Measurements from ENCODE around the gene PPM1H.
"Not testable (repeated sequence)": the region's sequence is repeated elsewhere in the genome, so short reads cannot be mapped to it uniquely, and the experiment has no call there.

PPM1H gene

GRCh38 chr12:62943779-62944395, 8.9 kb upstream of the PPM1H start:
- DNase-seq: no peak

- DNase-seq: not testable (repeated sequence)
Measured at GRCh38 chr12:62942316-62942715, 7.4 kb upstream of the PPM1H start.

GRCh38 chr12:62934239-62934798, 631 bp downstream of the PPM1H start:
- no peak for DNase-seq

- DNase-seq: no peak
Measured at GRCh38 chr12:62933602-62934238, 1.2 kb downstream of the PPM1H start.

GRCh38 chr12:62933220-62933601, 1.7 kb downstream of the PPM1H start:
- no peak for DNase-seq

GRCh38 chr12:62931477-62931876, 3.5 kb downstream of the PPM1H start:
- peak; percentile 59 for DNase-seq

GRCh38 chr12:62930546-62931425, 4.2 kb downstream of the PPM1H start:
- no peak for DNase-seq

GRCh38 chr12:62928632-62929031, 6.3 kb downstream of the PPM1H start:
- peak; percentile 38 for DNase-seq

- DNase-seq: no peak
Measured at GRCh38 chr12:62925680-62926079, 9.3 kb downstream of the PPM1H start.

GRCh38 chr12:62924084-62924483, 10.9 kb downstream of the PPM1H start:
- no peak for DNase-seq

GRCh38 chr12:62922539-62922938, 12.4 kb downstream of the PPM1H start:
- DNase-seq: no peak

- peak; percentile 38 for DNase-seq
Measured at GRCh38 chr12:62919838-62920237, 15.1 kb downstream of the PPM1H start.

GRCh38 chr12:62917926-62918325, 17.0 kb downstream of the PPM1H start:
- DNase-seq: no peak

GRCh38 chr12:62916632-62917425, 18.1 kb downstream of the PPM1H start:
- DNase-seq: no peak

- no peak for DNase-seq
Measured at GRCh38 chr12:62915204-62915529, 19.8 kb downstream of the PPM1H start.

GRCh38 chr12:62914443-62915203, 20.3 kb downstream of the PPM1H start:
- DNase-seq: peak; percentile 65

GRCh38 chr12:62913380-62913779, 21.6 kb downstream of the PPM1H start:
- no peak for DNase-seq

GRCh38 chr12:62912644-62913043, 22.3 kb downstream of the PPM1H start:
- no peak for DNase-seq

GRCh38 chr12:62911286-62911685, 23.7 kb downstream of the PPM1H start:
- no peak for DNase-seq

GRCh38 chr12:62910549-62911169, 24.3 kb downstream of the PPM1H start:
- peak; percentile 91 for DNase-seq

GRCh38 chr12:62909340-62909739, 25.6 kb downstream of the PPM1H start:
- DNase-seq: no peak

- no peak for DNase-seq
Measured at GRCh38 chr12:62908674-62909073, 26.3 kb downstream of the PPM1H start.

Measured in GF-D8 (cell line).